Transverse colon (tissue), 4 donors: Measurements from ENCODE around the gene ROPN1.

Experiments
- CTCF ChIP-seq, 5 experiments: fragments of 200-600 bp in 3 of 5; fragments of 450-650 bp in 2 of 5; sonication (generic) in 3 of 5; IDR thresholded peaks; 1 replicate in 2 of 5; 2 replicates in 3 of 5; pipeline ENCODE4 v1.5.1; 2016 to 2017; ENCODE audit warnings: antibody characterized with exemption in 5 of 5, inconsistent platforms in 3 of 5, mild to moderate bottlenecking in 2 of 5, moderate library complexity in 1 of 5
- POLR2A ChIP-seq: fragments of 450-650 bp; IDR thresholded peaks from one replicate; pipeline ENCODE4 v1.6.1; 2016; ENCODE audit warnings: antibody characterized with exemption, mild to moderate bottlenecking, moderate library complexity
- POLR2AphosphoS5 ChIP-seq, 3 donors: sonication (generic); formaldehyde crosslinking; IDR thresholded peaks; one replicate each; pipeline ENCODE4 v1.6.1; 2016; ENCODE audit warnings: antibody characterized with exemption in 3 of 3

DNA sequence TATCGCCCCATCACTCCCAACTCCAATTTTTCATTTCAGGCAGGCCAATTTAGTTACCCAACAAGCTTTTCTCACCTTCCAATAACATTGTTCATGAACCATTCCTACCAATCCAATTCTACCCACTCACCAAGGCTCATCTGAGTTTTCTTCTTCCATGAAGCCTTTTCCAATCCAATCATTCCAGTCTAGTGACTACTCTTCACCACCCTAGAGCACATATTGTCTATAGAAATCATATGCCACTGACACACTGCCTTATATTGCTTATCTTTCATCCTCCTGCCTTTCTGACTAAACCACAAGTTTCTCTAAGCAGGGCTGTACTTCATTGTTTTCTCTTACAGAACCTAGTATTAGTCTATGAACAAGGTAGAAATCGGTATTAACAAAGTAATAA, 42.3 kb downstream of the ROPN1 start:
- TF ChIP-seq CTCF (IDR thresholded peaks at IDR 0.05), result no peak
- no peak for TF ChIP-seq POLR2AphosphoS5 (IDR thresholded peaks at IDR 0.05)
- no peak for TF ChIP-seq POLR2A
